ENCODE results near the gene BSN.

BSN gene

DNA sequence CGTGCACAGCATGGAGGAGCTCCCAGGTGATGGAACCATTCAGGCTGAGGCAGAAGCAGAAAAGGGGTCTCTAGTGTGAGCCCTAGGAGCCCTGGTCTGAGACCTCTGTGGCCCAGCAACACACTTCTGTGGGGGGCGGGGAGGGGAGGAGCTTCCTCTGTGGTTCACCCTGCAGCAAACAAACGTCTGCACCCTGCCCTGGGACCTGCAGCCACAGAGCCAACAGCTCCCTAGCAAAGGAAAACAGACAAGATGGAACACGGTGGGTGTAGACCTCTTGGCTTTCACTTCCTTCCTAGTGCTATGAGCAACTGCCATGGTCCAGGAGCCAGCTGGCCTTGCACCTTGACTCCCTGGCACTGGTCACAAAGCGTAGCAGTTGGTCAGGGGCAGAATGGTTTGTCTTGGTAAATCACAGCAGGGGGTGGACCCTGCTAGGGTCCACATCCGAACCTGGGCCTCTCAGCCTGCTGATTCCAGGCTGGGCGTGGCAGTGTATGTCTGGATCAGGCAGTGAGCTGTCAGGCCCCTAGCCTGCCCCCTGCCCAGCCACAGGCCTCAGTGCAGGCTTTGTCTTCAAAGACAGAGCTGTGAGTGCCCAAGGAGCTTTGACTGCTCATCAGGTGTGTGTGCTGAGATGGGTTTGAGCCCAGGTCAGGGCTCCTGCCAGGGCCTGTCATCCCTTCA, 158.5 kb downstream of the BSN start:
- Histone ChIP-seq H3K79me2 (ENCODE audit: insufficient read depth, low read length) (no peaks in the 10 kb centered on the region), H3K9ac (ENCODE audit: low read depth, low read length) (no peak overlapping the region), H4K20me1 (ENCODE audit: insufficient read depth, low read length) (no peaks in the 10 kb centered on the region; the same call in 1 of the 2 replicates), H3K27me3 (ENCODE audit: insufficient read depth, low read length, poor library complexity) (no peaks in the 10 kb centered on the region), H3K4me3 (ENCODE audit: low read depth in 1 of 2, low read length in 2 of 2) (no peak overlapping the region), H3K27ac (ENCODE audit: low read length) (peak overlapping the region; percentile 59), H2AFZ (ENCODE audit: low read depth, low read length) (no peak overlapping the region), H3K4me2 (ENCODE audit: insufficient read depth, low read length) (no peak overlapping the region), H3K36me3 (ENCODE audit: insufficient read depth, low read length) (peaks cover 18% of the 10 kb centered on the region; the same call in 1 of the 2 replicates), H3K4me1 (ENCODE audit: insufficient read depth, low read length) (peaks cover 12% of the 10 kb centered on the region), H3K9me3 (ENCODE audit: insufficient read depth, low read length, severe bottlenecking) (no peaks in the 10 kb centered on the region)
- DNase-seq: peak; percentile 69
- TF ChIP-seq EZH2 (IDR thresholded peaks at IDR 0.05; ENCODE audit: borderline replicate concordance, low read depth, low read length, severe bottlenecking): no peak
- peak; percentile 74 for ATAC-seq (ENCODE audit: insufficient read depth, low read depth)

DNA sequence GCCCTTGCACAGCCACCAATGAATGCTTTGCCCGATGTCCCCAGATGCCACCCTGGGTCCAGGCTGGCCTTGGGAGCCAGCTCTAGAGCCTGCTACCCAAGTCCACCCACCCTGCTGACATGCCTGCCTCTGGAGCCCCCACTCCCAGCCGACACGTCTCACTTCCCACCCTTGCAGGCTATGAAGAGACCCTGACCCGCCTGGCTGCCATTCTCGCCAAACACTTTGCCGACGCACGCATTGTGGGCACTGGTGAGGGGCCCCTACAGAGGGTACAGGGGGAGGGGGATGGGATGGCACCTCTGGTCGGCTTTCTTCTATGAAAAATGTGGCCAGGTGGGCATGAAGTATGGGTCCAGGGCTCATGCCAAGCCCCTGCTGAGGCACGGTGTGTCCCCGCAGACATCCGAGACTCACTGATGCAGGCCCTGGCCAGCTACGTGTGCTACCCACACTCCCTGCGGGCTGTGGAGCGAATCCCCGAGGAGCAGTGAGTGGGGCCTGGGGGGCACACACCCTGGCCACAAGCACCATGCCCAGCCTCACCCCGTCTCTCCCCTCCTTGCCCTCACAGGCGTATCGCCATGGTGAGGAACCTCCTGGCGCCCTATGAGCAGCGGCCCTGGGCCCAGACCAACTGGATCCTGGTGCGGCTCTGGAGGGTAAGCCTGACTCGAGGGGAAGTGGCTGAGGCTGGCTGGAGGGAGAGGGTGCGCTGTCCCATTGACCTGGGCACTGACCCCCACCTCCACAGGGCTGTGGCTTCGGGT, 159.2 kb downstream of the BSN start:
- H3K27ac ChIP-seq (ENCODE audit: low read length): peak overlapping the region; percentile 59; the same call in 1 of the 2 replicates
- ATAC-seq (ENCODE audit: insufficient read depth, low read depth) (no peak), DNase-seq (no peak)
- H3K36me3 ChIP-seq (ENCODE audit: insufficient read depth, low read length): peaks cover 25% of the 10 kb centered on the region
- no peak overlapping the region for H3K4me3 ChIP-seq (ENCODE audit: low read depth in 1 of 2, low read length in 2 of 2)
- no peaks in the 10 kb centered on the region for H3K27me3 ChIP-seq (ENCODE audit: insufficient read depth, low read length, poor library complexity)
- no peak overlapping the region for H3K4me2 ChIP-seq (ENCODE audit: insufficient read depth, low read length)
- H3K79me2 ChIP-seq (ENCODE audit: insufficient read depth, low read length): no peaks in the 10 kb centered on the region
- H3K4me1 ChIP-seq (ENCODE audit: insufficient read depth, low read length): peaks cover 13% of the 10 kb centered on the region
- H3K9ac ChIP-seq (ENCODE audit: low read depth, low read length): no peak overlapping the region
- TF ChIP-seq, protein P1, sequence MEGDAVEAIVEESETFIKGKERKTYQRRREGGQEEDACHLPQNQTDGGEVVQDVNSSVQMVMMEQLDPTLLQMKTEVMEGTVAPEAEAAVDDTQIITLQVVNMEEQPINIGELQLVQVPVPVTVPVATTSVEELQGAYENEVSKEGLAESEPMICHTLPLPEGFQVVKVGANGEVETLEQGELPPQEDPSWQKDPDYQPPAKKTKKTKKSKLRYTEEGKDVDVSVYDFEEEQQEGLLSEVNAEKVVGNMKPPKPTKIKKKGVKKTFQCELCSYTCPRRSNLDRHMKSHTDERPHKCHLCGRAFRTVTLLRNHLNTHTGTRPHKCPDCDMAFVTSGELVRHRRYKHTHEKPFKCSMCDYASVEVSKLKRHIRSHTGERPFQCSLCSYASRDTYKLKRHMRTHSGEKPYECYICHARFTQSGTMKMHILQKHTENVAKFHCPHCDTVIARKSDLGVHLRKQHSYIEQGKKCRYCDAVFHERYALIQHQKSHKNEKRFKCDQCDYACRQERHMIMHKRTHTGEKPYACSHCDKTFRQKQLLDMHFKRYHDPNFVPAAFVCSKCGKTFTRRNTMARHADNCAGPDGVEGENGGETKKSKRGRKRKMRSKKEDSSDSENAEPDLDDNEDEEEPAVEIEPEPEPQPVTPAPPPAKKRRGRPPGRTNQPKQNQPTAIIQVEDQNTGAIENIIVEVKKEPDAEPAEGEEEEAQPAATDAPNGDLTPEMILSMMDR (IDR thresholded peaks at IDR 0.05; ENCODE audit: borderline replicate concordance, extremely low read depth, low read length, poor library complexity, severe bottlenecking): no peak
- peaks cover 3% of the 10 kb centered on the region for H4K20me1 ChIP-seq (ENCODE audit: insufficient read depth, low read length)
- H3K9me3 ChIP-seq (ENCODE audit: insufficient read depth, low read length, severe bottlenecking): no peaks in the 10 kb centered on the region
- H2AFZ ChIP-seq (ENCODE audit: low read depth, low read length): no peak overlapping the region

DNA sequence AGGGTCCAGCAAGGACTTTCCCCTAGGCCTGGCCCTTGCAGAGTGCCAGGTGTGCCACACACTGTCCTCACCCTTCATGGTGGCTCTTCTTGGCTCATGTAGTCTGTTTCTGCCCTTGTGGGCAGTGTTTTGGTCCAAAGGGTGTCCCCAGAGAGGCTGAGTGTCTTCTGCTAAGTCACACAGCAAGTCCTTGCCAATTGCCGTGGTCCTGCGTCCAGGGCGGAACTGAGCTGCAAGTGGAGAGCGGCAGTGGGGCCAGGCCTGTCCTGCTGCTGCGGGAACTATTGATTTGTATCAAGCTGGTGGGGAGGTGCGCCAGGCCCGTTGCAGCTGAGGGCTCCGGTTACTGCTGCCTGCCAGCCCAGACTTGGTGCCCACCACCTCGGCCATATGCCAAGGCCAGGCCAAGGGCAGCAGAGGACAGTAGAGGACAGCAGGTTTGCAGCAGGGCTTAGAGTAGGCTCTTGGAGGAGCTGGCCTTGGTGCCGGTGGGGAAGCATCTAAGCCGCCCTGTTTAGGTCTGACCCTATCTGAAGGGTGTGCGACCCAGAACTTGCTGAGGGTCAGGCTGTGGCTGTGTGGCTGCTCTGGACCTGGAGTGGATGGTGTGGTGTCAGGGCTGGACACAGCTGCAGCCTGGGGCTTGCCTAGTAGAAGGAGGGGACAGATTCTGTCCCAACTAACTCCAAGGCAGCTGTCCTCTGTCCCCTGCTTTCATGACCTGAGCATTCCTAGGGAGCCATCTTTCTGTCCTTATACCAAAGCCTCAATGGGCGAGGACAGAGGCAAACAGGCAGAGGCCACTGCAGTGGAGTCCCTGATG, 160.7 kb downstream of the BSN start:
- DNase-seq: no peak
- H3K9me3 ChIP-seq (ENCODE audit: insufficient read depth, low read length, severe bottlenecking): no peaks in the 10 kb centered on the region
- H3K9ac ChIP-seq (ENCODE audit: low read depth, low read length): no peak overlapping the region
- no peak overlapping the region for H3K27ac ChIP-seq (ENCODE audit: low read length)
- H3K27me3 ChIP-seq (ENCODE audit: insufficient read depth, low read length, poor library complexity): no peaks in the 10 kb centered on the region
- ATAC-seq (ENCODE audit: insufficient read depth, low read depth): no peak
- no peak overlapping the region for H3K4me3 ChIP-seq (ENCODE audit: low read depth in 1 of 2, low read length in 2 of 2)
- TF ChIP-seq, protein P1 (IDR thresholded peaks at IDR 0.05; ENCODE audit: borderline replicate concordance, extremely low read depth, low read length, poor library complexity, severe bottlenecking): no peak
- TF ChIP-seq EZH2 (IDR thresholded peaks at IDR 0.05; ENCODE audit: borderline replicate concordance, low read depth, low read length, severe bottlenecking): no peak
- no peaks in the 10 kb centered on the region for H3K79me2 ChIP-seq (ENCODE audit: insufficient read depth, low read length)
- H3K4me2 ChIP-seq (ENCODE audit: insufficient read depth, low read length): no peak overlapping the region
- peaks cover 27% of the 10 kb centered on the region for H3K4me1 ChIP-seq (ENCODE audit: insufficient read depth, low read length)
- peaks cover 7% of the 10 kb centered on the region for H4K20me1 ChIP-seq (ENCODE audit: insufficient read depth, low read length)
- peaks cover 29% of the 10 kb centered on the region for H3K36me3 ChIP-seq (ENCODE audit: insufficient read depth, low read length)
- no peak overlapping the region for H2AFZ ChIP-seq (ENCODE audit: low read depth, low read length)

Measured in DND-41 (cell line).